GM12872 (cell line): ENCODE data around the gene MCC.

Experiments used
- CTCF ChIP-seq: IDR thresholded peaks from 3 replicates; pipeline ENCODE4 v1.5.1; 2011; ENCODE audit warnings: low read depth, mild to moderate bottlenecking, low read length, moderate library complexity; ENCODE audit not compliant: insufficient read depth

MCC gene

GRCh38 chr5:113364466-113364865 lies 123.8 kb downstream of the MCC start:
- no peak for TF ChIP-seq CTCF

GRCh38 chr5:113361701-113362100 lies 126.6 kb downstream of the MCC start:
- TF ChIP-seq CTCF: no peak

GRCh38 chr5:113359419-113359818 lies 128.8 kb downstream of the MCC start:
- no peak for TF ChIP-seq CTCF

- no peak for TF ChIP-seq CTCF
Observed at GRCh38 chr5:113358696-113359095, 129.6 kb downstream of the MCC start.

GRCh38 chr5:113357696-113358476 lies 130.4 kb downstream of the MCC start:
- no peak for TF ChIP-seq CTCF

GRCh38 chr5:113356487-113356886 lies 131.8 kb downstream of the MCC start:
- TF ChIP-seq CTCF: no peak

- TF ChIP-seq CTCF: no peak
Observed at GRCh38 chr5:113354055-113354454, 134.2 kb downstream of the MCC start.
